Right lobe of liver (tissue), 4 donors: Measurements from ENCODE around the gene RIMS1.

Source experiments
- CTCF ChIP-seq, 4 donors: fragments of 200-600 bp in 3 of 4; fragments of 450-650 bp in 1 of 4; IDR thresholded peaks; one replicate each; pipeline versions ENCODE4 v1.5.1 to v1.8.0; 2016 to 2022; ENCODE audit warnings: antibody characterized with exemption in 4 of 4, mild to moderate bottlenecking in 2 of 4
- POLR2A ChIP-seq: fragments of 450-650 bp; IDR thresholded peaks from one replicate; pipeline ENCODE4 v1.6.1; 2017; ENCODE audit warnings: antibody characterized with exemption, mild to moderate bottlenecking
- donor health status: DM: no; HTN: no; CAD: no.
- donor health status: DM: no; HTN: no; CAD: no.
- donor health status: DM: no; HTN: yes; CAD: no.

- TF ChIP-seq CTCF (IDR thresholded peaks at IDR 0.05): no peak
- no peak for TF ChIP-seq POLR2A
Measured at GRCh38 chr6:72206606-72207005, 320.3 kb downstream of the RIMS1 start.
